G401.6 (cell line): ENCODE results near the gene ZNF783.
"Not testable (repeated sequence)": the region's sequence is repeated elsewhere in the genome, so short reads cannot be mapped to it uniquely, and the experiment has no call there.

Experiments used
- FAIRE-seq: peaks from 2 replicates; lab custom pipeline; 2012; peaks lifted over from hg19 to GRCh38; lab: Jason Lieb, UNC

ZNF783 gene

GRCh38 chr7:149240637-149241036 lies 21.4 kb upstream of the ZNF783 start:
- no peak for FAIRE-seq

- no peak for FAIRE-seq
Observed at GRCh38 chr7:149241696-149242095, 20.3 kb upstream of the ZNF783 start.

- no peak for FAIRE-seq
Observed at GRCh38 chr7:149245244-149245643, 16.8 kb upstream of the ZNF783 start.

GRCh38 chr7:149245744-149246143 lies 16.3 kb upstream of the ZNF783 start:
- no peak for FAIRE-seq

- FAIRE-seq, result no peak
Observed at GRCh38 chr7:149248777-149249176, 13.2 kb upstream of the ZNF783 start.

- not testable (repeated sequence) for FAIRE-seq
Observed at GRCh38 chr7:149250151-149250550, 11.8 kb upstream of the ZNF783 start.

- FAIRE-seq, result not testable (repeated sequence)
Observed at GRCh38 chr7:149251518-149251917, 10.5 kb upstream of the ZNF783 start.

GRCh38 chr7:149252378-149252777 lies 9.6 kb upstream of the ZNF783 start:
- FAIRE-seq, result no peak

- FAIRE-seq, result no peak
Observed at GRCh38 chr7:149253665-149254064, 8.3 kb upstream of the ZNF783 start.

GRCh38 chr7:149254181-149254858 lies 7.7 kb upstream of the ZNF783 start:
- no peak for FAIRE-seq

- no peak for FAIRE-seq
Observed at GRCh38 chr7:149255174-149255573, 6.8 kb upstream of the ZNF783 start.

- no peak for FAIRE-seq
Observed at GRCh38 chr7:149256568-149256967, 5.4 kb upstream of the ZNF783 start.

GRCh38 chr7:149257146-149257545 lies 4.8 kb upstream of the ZNF783 start:
- no peak for FAIRE-seq

GRCh38 chr7:149261316-149261828 lies 624 bp upstream of the ZNF783 start:
- FAIRE-seq, result no peak

GRCh38 chr7:149266451-149266850 lies 4.5 kb downstream of the ZNF783 start:
- FAIRE-seq, result no peak

GRCh38 chr7:149267733-149268132 lies 5.7 kb downstream of the ZNF783 start:
- FAIRE-seq, result no peak

GRCh38 chr7:149274424-149274823 lies 12.4 kb downstream of the ZNF783 start:
- FAIRE-seq, result not testable (repeated sequence)

- no peak for FAIRE-seq
Observed at GRCh38 chr7:149277871-149278270, 15.9 kb downstream of the ZNF783 start.

GRCh38 chr7:149278396-149278795 lies 16.4 kb downstream of the ZNF783 start:
- FAIRE-seq, result no peak

- no peak for FAIRE-seq
Observed at GRCh38 chr7:149279111-149279743, 17.2 kb downstream of the ZNF783 start.

- FAIRE-seq, result no peak
Observed at GRCh38 chr7:149280151-149280550, 18.2 kb downstream of the ZNF783 start.

GRCh38 chr7:149280661-149281507 lies 18.9 kb downstream of the ZNF783 start:
- no peak for FAIRE-seq
